OCI-LY7 (cell line): ENCODE data around the gene OTOG. TPM values are rescaled to one million over a fixed set of nuclear protein-coding genes. Genes with fewer than 3 reads are reported as not detected.
A peak's percentile ranks its signal among the peaks of the same experiment; 100 is the strongest.

Experiments
- BruUV-seq: library from RNA; stranded (reverse); fragments of 400-500 nt; replicated peaks from 2 replicates; lab custom pipeline; 2021; lab: Mats Ljungman, UMichigan
- CTCF ChIA-PET: fragments of 300-600 bp; sonication (Branson Sonifier 250); formaldehyde crosslinking; loops from one replicate; lab custom pipeline; 2022; ENCODE audit warnings: antibody characterized with exemption; ENCODE audit not compliant: unreplicated experiment; lab: Charles Lee
- POLR2A ChIA-PET: fragments of 300-600 bp; sonication (Branson Sonifier 250); formaldehyde crosslinking; loops from one replicate; lab custom pipeline; 2022; ENCODE audit warnings: antibody characterized with exemption; lab: Charles Lee
- DNase-seq: peaks from one replicate; pipeline ENCODE4 v3.0.0-alpha.2; 2015; ENCODE audit warnings: low spot score
- H2AFZ ChIP-seq: fragments of 200-600 bp; sonication (generic), shearing (Covaris generic); 2 replicates; pipeline ENCODE4 v1.6.1; 2014; ENCODE audit warnings: mild to moderate bottlenecking, antibody characterized with exemption, low read length, moderate library complexity
- H3K27ac ChIP-seq: fragments of 200-600 bp; sonication (generic); 2 replicates; pipeline ENCODE4 v1.5.1; 2014; ENCODE audit warnings: mixed run types, low read depth, mild to moderate bottlenecking, moderate library complexity, low read length, inconsistent platforms; ENCODE audit not compliant: poor library complexity, severe bottlenecking
- H3K36me3 ChIP-seq: fragments of 200-600 bp; sonication (generic); 2 replicates; pipeline ENCODE4 v1.6.1; 2014; ENCODE audit warnings: mild to moderate bottlenecking, antibody characterized with exemption, low read length, moderate library complexity, mixed read lengths; ENCODE audit not compliant: insufficient read depth
- H3K4me1 ChIP-seq: fragments of 200-600 bp; sonication (generic); 2 replicates; pipeline ENCODE4 v1.5.1; 2014; ENCODE audit warnings: mild to moderate bottlenecking, low read length; ENCODE audit not compliant: insufficient read depth, poor library complexity, severe bottlenecking
- H3K4me2 ChIP-seq: fragments of 200-600 bp; sonication (generic); 2 replicates; pipeline ENCODE4 v1.6.1; 2014; ENCODE audit warnings: mild to moderate bottlenecking, low read length
- H3K4me3 ChIP-seq: fragments of 200-600 bp; sonication (generic); 2 replicates; pipeline ENCODE4 v1.5.1; 2014; ENCODE audit warnings: mild to moderate bottlenecking, low read depth, low read length; ENCODE audit not compliant: poor library complexity, severe bottlenecking
- H3K79me2 ChIP-seq: fragments of 200-600 bp; sonication (generic); 2 replicates; pipeline ENCODE4 v1.6.1; 2016; ENCODE audit warnings: low read depth, mild to moderate bottlenecking, low read length, moderate library complexity, mixed read lengths; ENCODE audit not compliant: insufficient read depth
- H3K9me2 ChIP-seq: fragments of 200-600 bp; sonication (generic); 2 replicates; pipeline ENCODE4 v1.6.1; 2016; ENCODE audit warnings: mild to moderate bottlenecking, low read length, mixed read lengths; ENCODE audit not compliant: insufficient read depth
- H3K9me3 ChIP-seq: fragments of 200-600 bp; sonication (generic); 2 replicates; pipeline ENCODE4 v1.6.1; 2014; ENCODE audit warnings: mild to moderate bottlenecking, mixed run types, low read length, mixed read lengths
- H4K20me1 ChIP-seq: fragments of 200-600 bp; sonication (generic); 2 replicates; pipeline ENCODE4 v1.6.1; 2014; ENCODE audit warnings: mild to moderate bottlenecking, antibody characterized with exemption, low read length, moderate library complexity, mixed read lengths; ENCODE audit not compliant: insufficient read depth
- CTCF ChIP-seq: fragments of 200-600 bp; sonication (generic); conservative IDR thresholded peaks from 2 replicates; pipeline ENCODE4 v1.5.1; 2014; ENCODE audit warnings: mild to moderate bottlenecking, antibody characterized with exemption, low read length, moderate library complexity, mixed read lengths
- EZH2phosphoT487 ChIP-seq: fragments of 200-600 bp; sonication (generic); IDR thresholded peaks from 2 replicates; pipeline ENCODE4 v1.6.1; 2018; ENCODE audit warnings: low read depth, borderline replicate concordance, mild to moderate bottlenecking, mixed run types, antibody characterized with exemption, low read length, moderate library complexity, mixed read lengths
- intact Hi-C: fragments of 100-400 bp; cut with micrococcal nuclease; formaldehyde crosslinking; loops from one replicate; pipeline ENCODE4 v1.10.0; 2022; ENCODE audit not compliant: unreplicated experiment
- total RNA-seq, 2 experiments: library from RNA; depleted of rRNA in 1 of 2; stranded (reverse); fragments of >200 nt in 1 of 2; shearing (Covaris generic) in 1 of 2; gene quantifications; 2 replicates each; pipeline ENCODE4 v1.2.3, GENCODE V29; 2014 to 2022

The OTOG gene
- total RNA-seq, 2 experiments from 2014 or later: not detected

GRCh38 chr11:17596711-17597110 lies 49.7 kb downstream of the OTOG start:
- DNase-seq: no peak
- H3K27ac ChIP-seq: no peak overlapping the region
- H3K9me2 ChIP-seq: no peaks in the 10 kb centered on the region
- H3K36me3 ChIP-seq: no peaks in the 10 kb centered on the region
- intact Hi-C loops: no loop called here
- ChIA-PET CTCF (interaction anchor here (1.9 kb wide), 1 partner anchor 134 kb away, joined by 5 read pairs; no protein-coding TSS in a partner anchor), POLR2A (no interaction called here)
- no peak overlapping the region for H3K4me3 ChIP-seq
- no TSS peak for BruUV-seq
- H3K4me2 ChIP-seq: no peak overlapping the region
- no peaks in the 10 kb centered on the region for H3K9me3 ChIP-seq
- H4K20me1 ChIP-seq: no peaks in the 10 kb centered on the region
- no peak for TF ChIP-seq EZH2phosphoT487
- TF ChIP-seq CTCF: no peak
- H2AFZ ChIP-seq: no peak overlapping the region
- no peaks in the 10 kb centered on the region for H3K4me1 ChIP-seq
- H3K79me2 ChIP-seq: no peaks in the 10 kb centered on the region

- Histone ChIP-seq H4K20me1 (no peaks in the 10 kb centered on the region), H3K4me3 (no peak overlapping the region), H3K27ac (no peak overlapping the region), H2AFZ (no peak overlapping the region), H3K36me3 (no peaks in the 10 kb centered on the region), H3K79me2 (no peaks in the 10 kb centered on the region), H3K4me2 (no peak overlapping the region), H3K4me1 (no peaks in the 10 kb centered on the region), H3K9me3 (no peaks in the 10 kb centered on the region), H3K9me2 (no peaks in the 10 kb centered on the region)
- CTCF ChIA-PET: interaction anchor here (1.9 kb wide), 1 partner anchor 133 kb away, joined by 5 read pairs; no protein-coding TSS in a partner anchor
- POLR2A ChIA-PET: no interaction called here
- no peak for DNase-seq
- TF ChIP-seq CTCF (no peak), EZH2phosphoT487 (no peak)
- intact Hi-C loops: no loop called here
- BruUV-seq: no TSS peak
Measured at GRCh38 chr11:17597770-17598169, 50.7 kb downstream of the OTOG start.

- ChIA-PET CTCF (interaction anchor here (0.9 to 1.8 kb wide), 2 partner anchors 14 to 132 kb away, joined by 3 to 7 read pairs; no protein-coding TSS in a partner anchor), POLR2A (no interaction called here)
- peak; percentile 91 for TF ChIP-seq CTCF
- no peak for TF ChIP-seq EZH2phosphoT487
- H2AFZ ChIP-seq: no peak overlapping the region
- BruUV-seq: no TSS peak
- H3K4me1 ChIP-seq: no peaks in the 10 kb centered on the region
- H3K79me2 ChIP-seq: no peaks in the 10 kb centered on the region
- H3K9me2 ChIP-seq: no peaks in the 10 kb centered on the region
- no peaks in the 10 kb centered on the region for H3K36me3 ChIP-seq
- H3K4me3 ChIP-seq: no peak overlapping the region
- H4K20me1 ChIP-seq: no peaks in the 10 kb centered on the region
- DNase-seq: peak; percentile 75
- intact Hi-C loops: loop anchor here (1.0 kb wide), 2 partner anchors 131 to 380 kb away; no protein-coding TSS in a partner anchor
- H3K4me2 ChIP-seq: no peak overlapping the region
- no peaks in the 10 kb centered on the region for H3K9me3 ChIP-seq
- no peak overlapping the region for H3K27ac ChIP-seq
Measured at GRCh38 chr11:17598700-17599459, 51.8 kb downstream of the OTOG start.
